K562 (cell line): ENCODE data around the gene CERS6. TPM values are rescaled to one million over a fixed set of nuclear protein-coding genes. Genes with fewer than 3 reads are reported as not detected.

Experiments
- ATAC-seq: fragments of 200-7000 bp; cut with Tn5 transposase; 3 replicates; pipeline ENCODE4 v1.9.1; 2020; ENCODE audit warnings: moderate library complexity
- BruUV-seq: library from RNA; stranded (reverse); fragments of 400-500 nt; replicated peaks from 2 replicates; lab custom pipeline; 2021; lab: Mats Ljungman, UMichigan
- CTCF ChIA-PET: fragments of 300-600 bp; formaldehyde crosslinking; extraction: SDS; loops from one replicate; lab custom pipeline; 2021; ENCODE audit warnings: low intra/inter-chr PET ratio; lab: Yijun Ruan, JAX
- POLR2A ChIA-PET: fragments of 300-600, 350-650 bp; sonication (Branson Sonifier 250); formaldehyde crosslinking; extraction: SDS; loops from one replicate; lab custom pipeline; 2021; ENCODE audit warnings: antibody characterized with exemption, inconsistent platforms; lab: Yijun Ruan, JAX
- DNase-seq, 4 experiments: peaks; one replicate each; pipeline versions ENCODE4 v3.0.0 to v3.0.0-alpha.2; 2011 to 2018; ENCODE audit warnings: low spot score in 3 of 4, mixed read lengths in 3 of 4; ENCODE audit errors: extremely low read depth in 1 of 4
- FAIRE-seq: peaks from 2 replicates; lab custom pipeline; 2011; peaks lifted over from hg19 to GRCh38; lab: Jason Lieb, UNC
- H2AFZ ChIP-seq: 2 replicates; pipeline ENCODE4 v1.6.0; 2011; ENCODE audit warnings: low read depth, low read length, control low read depth, inconsistent platforms
- H3K27ac ChIP-seq: fragments of 200-600 bp; 3 replicates; pipeline ENCODE4 v1.8.0; 2011; ENCODE audit warnings: low read depth, mild to moderate bottlenecking, control low read depth, inconsistent platforms, low read length, moderate library complexity, mixed read lengths; ENCODE audit errors: extremely low read depth
- H3K27me3 ChIP-seq, 2 experiments: fragments of 300-600 bp in 1 of 2; 2 replicates in 1 of 2; 3 replicates in 1 of 2; pipeline versions ENCODE4 v1.6.0 to v1.8.0; 2011; ENCODE audit warnings: inconsistent platforms in 2 of 2, low read length in 2 of 2, mild to moderate bottlenecking in 1 of 2, mixed read lengths in 1 of 2, moderate library complexity in 1 of 2; ENCODE audit not compliant: control insufficient read depth in 2 of 2, insufficient read depth in 2 of 2
- H3K36me3 ChIP-seq: fragments of 300-600 bp; 3 replicates; pipeline ENCODE4 v1.8.0; 2011; ENCODE audit warnings: mild to moderate bottlenecking, low read length, inconsistent platforms; ENCODE audit not compliant: control insufficient read depth, insufficient read depth
- H3K4me1 ChIP-seq, 2 experiments: fragments of 200-600 bp in 1 of 2; replicated peaks in 1 of 2; 2 replicates in 1 of 2; 3 replicates in 1 of 2; pipeline versions ENCODE4 v1.5.1 to v1.8.0; 2011; ENCODE audit warnings: inconsistent platforms in 2 of 2, low read length in 2 of 2, mild to moderate bottlenecking in 1 of 2, mixed read lengths in 1 of 2, moderate library complexity in 1 of 2; ENCODE audit not compliant: control insufficient read depth in 2 of 2, insufficient read depth in 2 of 2
- H3K4me2 ChIP-seq: 2 replicates; pipeline ENCODE4 v1.6.1; 2011; ENCODE audit warnings: low read length, control low read depth, inconsistent platforms, mixed read lengths; ENCODE audit not compliant: insufficient read depth
- H3K4me3 ChIP-seq: fragments of 200-600 bp; sonication (generic), shearing (Covaris generic); 2 replicates; pipeline ENCODE4 v1.5.1; 2016; ENCODE audit warnings: control low read depth, inconsistent platforms
- H3K79me2 ChIP-seq: fragments of 200-600 bp; 3 replicates; pipeline ENCODE4 v1.8.0; 2011; ENCODE audit warnings: low read length, inconsistent platforms; ENCODE audit not compliant: control insufficient read depth, insufficient read depth
- H3K9ac ChIP-seq, 2 experiments: 2 replicates each; pipeline versions ENCODE4 v1.6.0 to v1.6.1; 2011; ENCODE audit warnings: low read depth in 2 of 2, low read length in 2 of 2, control low read depth in 1 of 2, inconsistent platforms in 1 of 2, mild to moderate bottlenecking in 1 of 2, mixed read lengths in 1 of 2; ENCODE audit not compliant: insufficient read depth in 1 of 2
- H3K9me1 ChIP-seq: one replicate; pipeline ENCODE4 v1.6.0; 2011; ENCODE audit warnings: inconsistent platforms, mild to moderate bottlenecking, low read length, moderate library complexity; ENCODE audit not compliant: control insufficient read depth, insufficient read depth
- H3K9me3 ChIP-seq: replicated peaks from 2 replicates; pipeline ENCODE4 v1.5.1; 2011; ENCODE audit warnings: low read depth, low read length, inconsistent platforms; ENCODE audit not compliant: control insufficient read depth, insufficient read depth
- H4K20me1 ChIP-seq: replicated peaks from 2 replicates; pipeline ENCODE4 v1.6.1; 2011; ENCODE audit warnings: low read length, inconsistent platforms, mixed read lengths; ENCODE audit not compliant: control insufficient read depth, insufficient read depth
- HOMEZ ChIP-seq: fragments of 250-450 bp; sonication (Bioruptor Pico); IDR thresholded peaks from 2 replicates; pipeline ENCODE4 v1.4.0; 2020; ENCODE audit warnings: mild to moderate bottlenecking, moderate library complexity
- KAT8 ChIP-seq: fragments of 450-650 bp; IDR thresholded peaks from 2 replicates; pipeline ENCODE4 v1.6.1; 2016; ENCODE audit warnings: low read depth, mild to moderate bottlenecking
- KDM2B ChIP-seq: fragments of 250-450 bp; sonication (Bioruptor Pico); IDR thresholded peaks from 2 replicates; pipeline ENCODE4 v1.8.0; 2021; ENCODE audit warnings: mild to moderate bottlenecking, moderate library complexity
- POLR2A ChIP-seq: fragments of 450-650 bp; conservative IDR thresholded peaks from 2 replicates; pipeline ENCODE4 v1.6.1; 2016
- RREB1 ChIP-seq: fragments of 250-450 bp; sonication (Bioruptor Pico); IDR thresholded peaks from 2 replicates; pipeline ENCODE4 v1.4.0; 2020
- ZKSCAN3 ChIP-seq: fragments of 250-450 bp; sonication (Bioruptor Pico); IDR thresholded peaks from 2 replicates; pipeline ENCODE4 v1.4.0; 2020
- ZNF512 ChIP-seq: IDR thresholded peaks from 2 replicates; pipeline ENCODE4 v1.6.1; 2016; ENCODE audit warnings: missing genetic modification characterization, missing compliant biosample characterization
- ZNF76 ChIP-seq: fragments of 250-450 bp; sonication (Bioruptor Pico); IDR thresholded peaks from 2 replicates; pipeline ENCODE4 v1.4.0; 2020; ENCODE audit warnings: mild to moderate bottlenecking, moderate library complexity, borderline replicate concordance
- WGBS: fragments of 100-300 bp; shearing (Covaris generic); methylation state at CpG from one replicate; pipeline ENCODE4 v1.1.6; 2016; ENCODE audit warnings: low coverage, mixed read lengths; ENCODE audit not compliant: insufficient coverage; ENCODE audit errors: missing lambda C conversion rate; 5-methylcytosine and 5-hydroxymethylcytosine counted together
- in situ Hi-C: fragments of 300-500 bp; cut with MboI; formaldehyde crosslinking; loops from 4 replicates; pipeline ENCODE4 v1.15.0; 2018; ENCODE audit warnings: inconsistent platforms, mixed read lengths
- intact Hi-C: fragments of 100-400 bp; cut with micrococcal nuclease; formaldehyde crosslinking; loops from 2 replicates; pipeline ENCODE4 v1.14.2; 2022
- polyA plus RNA-seq, 8 experiments: library from polyadenylated mRNA; depleted of rRNA in 4 of 8; stranded (reverse) in 5 of 8; unstranded in 3 of 8; fragments of >200 nt; fragmentation: Nextera tagmentation in 2 of 8; fragmentation: Illumina TruSeq in 1 of 8; extraction: Ambion mirVana in 2 of 8; extraction: Trizol in 1 of 8; gene quantifications; 2 replicates each; pipeline versions ENCODE4 v1.2.1 to v1.2.3, GENCODE V29; 2011 to 2014; ENCODE audit warnings: inconsistent platforms in 1 of 8, missing spikeins in 1 of 8
- total RNA-seq, 7 experiments: library from RNA; depleted of rRNA in 6 of 7; stranded (reverse); fragments of >200 nt in 6 of 7; fragmentation: Illumina TruSeq in 2 of 7; extraction: Trizol in 2 of 7; gene quantifications; 2 replicates each; pipeline versions ENCODE4 v1.2.1 to v1.2.3, GENCODE V29; 2011 to 2021; ENCODE audit warnings: low replicate concordance in 1 of 7

CERS6 gene
- total and polyA plus RNA-seq, 9 of the 15 experiments (the other 6 are each of a cell fraction or from before 2014, with no cell fraction given) = 1.6 to 13.6 (median 11.4) TPM

DNA sequence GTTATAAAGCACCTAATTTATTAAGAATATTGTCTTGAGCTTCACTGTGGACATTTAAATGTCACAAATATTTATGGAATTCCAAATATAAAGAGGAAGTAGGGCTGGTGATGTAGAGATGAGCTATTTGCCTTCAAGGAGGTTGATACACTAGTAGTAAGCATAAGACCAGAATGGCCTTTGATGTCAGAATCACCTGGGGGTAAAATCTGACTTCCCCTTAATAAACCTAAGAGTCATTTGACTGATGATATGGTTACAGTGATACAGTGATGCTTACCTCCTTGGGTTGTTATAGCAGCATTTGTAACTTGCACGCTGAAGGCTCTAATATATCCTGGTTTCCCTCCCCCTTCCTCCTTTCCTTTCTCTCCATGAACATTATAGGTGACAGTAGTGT is 143.7 kb downstream of the CERS6 start:
- Histone ChIP-seq H3K9me3 (no peaks in the 10 kb centered on the region), H3K27ac (no peak overlapping the region), H3K36me3 (no peaks in the 10 kb centered on the region), H3K4me1 (no peaks in the 10 kb centered on the region), H2AFZ (no peak overlapping the region), H3K79me2 (no peaks in the 10 kb centered on the region), H3K9ac (no peak overlapping the region), H3K4me2 (no peak overlapping the region), H3K9me1 (no peaks in the 10 kb centered on the region), H3K27me3 (no peaks in the 10 kb centered on the region; a peak in 1 of 5 replicates), H4K20me1 (no peaks in the 10 kb centered on the region), H3K4me3 (no peak overlapping the region)
- ATAC-seq (no peak), DNase-seq (no peak)
- CTCF ChIA-PET = no interaction called here
- no TSS peak for BruUV-seq
- POLR2A ChIA-PET = no interaction called here
- in situ Hi-C loops = no loop called here
- TF ChIP-seq KDM2B (CRISPR knock-in tag) = no peak
- TF ChIP-seq ZKSCAN3 (CRISPR knock-in tag) = no peak
- TF ChIP-seq, all 486 proteins: peak for 0
- 57% methylated on average over 1 of the region's 1 CpG for WGBS
- no peak for FAIRE-seq
- intact Hi-C loops = no loop called here

DNA sequence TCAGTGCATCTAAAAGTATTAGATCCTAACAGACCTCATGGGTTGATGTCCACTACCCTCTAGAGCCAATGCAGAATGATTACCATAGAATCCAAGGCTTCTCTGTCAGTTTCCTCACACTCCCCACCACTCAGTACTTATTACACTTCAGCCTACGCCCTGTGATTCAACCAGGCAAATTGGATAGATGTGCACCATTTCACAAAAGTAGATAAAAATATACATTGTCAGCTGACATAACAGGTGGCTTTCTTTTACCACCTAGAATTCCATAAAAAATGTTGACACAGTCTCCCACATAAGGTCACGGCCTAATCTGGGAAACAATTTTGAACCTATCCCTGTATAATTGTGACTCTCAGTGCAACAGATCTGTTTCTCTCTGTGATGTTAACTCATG is 144.9 kb downstream of the CERS6 start:
- no peak overlapping the region for H2AFZ ChIP-seq
- ATAC-seq (no peak), DNase-seq (no peak), FAIRE-seq (no peak)
- no peak overlapping the region for H3K9ac ChIP-seq
- no peaks in the 10 kb centered on the region for H4K20me1 ChIP-seq
- H3K4me2 ChIP-seq = no peak overlapping the region
- in situ Hi-C loops = no loop called here
- WGBS = 47% methylated on average over 2 of the region's 2 CpGs
- H3K4me3 ChIP-seq = no peak overlapping the region
- intact Hi-C loops = no loop called here
- no peaks in the 10 kb centered on the region for H3K27me3 ChIP-seq
- H3K9me1 ChIP-seq = no peaks in the 10 kb centered on the region
- POLR2A ChIA-PET = no interaction called here
- CTCF ChIA-PET = no interaction called here
- BruUV-seq = no TSS peak
- H3K27ac ChIP-seq = no peak overlapping the region
- no peaks in the 10 kb centered on the region for H3K36me3 ChIP-seq
- no peaks in the 10 kb centered on the region for H3K79me2 ChIP-seq
- no peaks in the 10 kb centered on the region for H3K4me1 ChIP-seq
- H3K9me3 ChIP-seq = no peaks in the 10 kb centered on the region
- TF ChIP-seq RREB1 (CRISPR knock-in tag) (no peak), HOMEZ (CRISPR knock-in tag) (no peak), POLR2A (no peak), ZNF512 (tag) (no peak), KAT8 (no peak), ZNF76 (CRISPR knock-in tag) (no peak)
